Measurements from ENCODE around the gene FGFR1OP2. TPM values are rescaled to one million over a fixed set of nuclear protein-coding genes. Genes with fewer than 3 reads are reported as not detected.

Gene FGFR1OP2
- total RNA-seq, 1 donor from 2014 or later: 39.2 TPM

DNA sequence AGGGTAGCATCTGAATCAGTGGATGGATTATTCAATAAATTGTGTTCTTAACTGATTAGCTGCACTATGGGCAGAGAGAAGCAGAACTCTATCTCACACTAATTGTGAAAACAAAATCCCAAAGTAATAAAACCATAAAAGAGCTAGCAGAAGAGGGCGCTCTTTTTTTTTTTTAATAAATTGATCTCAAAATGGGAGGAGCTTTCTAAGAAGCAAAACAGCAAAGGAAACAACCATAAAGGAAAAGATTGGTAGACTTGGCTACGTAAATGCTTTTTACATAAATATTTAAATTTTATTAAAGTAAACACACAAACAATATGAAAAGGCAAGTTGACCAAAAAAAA lies 77.4 kb downstream of the FGFR1OP2 start:
- Histone ChIP-seq H3K9me3 (ENCODE audit: insufficient read depth, low read depth, low read length) (no peaks in the 10 kb centered on the region), H3K27me3 (ENCODE audit: insufficient read depth, low read length) (no peaks in the 10 kb centered on the region), H3K27ac (ENCODE audit: low read depth, low read length) (no peak overlapping the region), H3K4me3 (ENCODE audit: insufficient read depth, low read depth, low read length) (no peak overlapping the region), H3K4me1 (ENCODE audit: insufficient read depth, low read length) (peaks cover 11% of the 10 kb centered on the region), H3K36me3 (ENCODE audit: insufficient read depth, low read length) (no peaks in the 10 kb centered on the region), H2AFZ (ENCODE audit: low read depth, low read length) (no peak overlapping the region), H3K79me2 (ENCODE audit: insufficient read depth, low read length) (peaks cover 27% of the 10 kb centered on the region), H3K4me2 (ENCODE audit: low read length) (peak overlapping the region; percentile 88), H4K20me1 (ENCODE audit: insufficient read depth, low read length) (peaks cover 7% of the 10 kb centered on the region), H3K9ac (ENCODE audit: low read length) (peak overlapping the region; percentile 86)
- TF ChIP-seq EZH2 (IDR thresholded peaks at IDR 0.05; ENCODE audit: insufficient read depth, low read length): no peak
- peak; percentile 57 for TF ChIP-seq CTCF (IDR thresholded peaks at IDR 0.05; ENCODE audit: insufficient read depth, low read depth, low read length)
- Mint-ChIP-seq H3K4me3 (ENCODE audit: unreplicated experiment) (no peak overlapping the region), H3K27me3 (ENCODE audit: low read depth, unreplicated experiment) (no peaks in the 10 kb centered on the region), H3K27ac (ENCODE audit: unreplicated experiment) (no peak overlapping the region), H3K36me3 (ENCODE audit: low read depth, unreplicated experiment) (peaks cover 6% of the 10 kb centered on the region), H3K4me1 (ENCODE audit: low read depth, unreplicated experiment) (peaks cover 22% of the 10 kb centered on the region), H3K9me3 (ENCODE audit: unreplicated experiment) (no peaks in the 10 kb centered on the region)
- DNase-seq (ENCODE audit: low read depth): peak; percentile 18
- FAIRE-seq: no peak

Other genes starting within 250 kb of the FGFR1OP2 start
- 24.4 and 24.8 TPM in 2 replicates for gene ITPR2, start 105.3 kb upstream of the FGFR1OP2 start, total RNA-seq
- gene INTS13, start 489 bp upstream of the FGFR1OP2 start, total RNA-seq: 29.6 and 33.7 TPM in 2 replicates
- gene TM7SF3, start 75.9 kb downstream of the FGFR1OP2 start, total RNA-seq: 93.2 and 104 TPM in 2 replicates
- gene MED21, start 84.1 kb downstream of the FGFR1OP2 start, total RNA-seq: 44.8 and 47.3 TPM in 2 replicates
- gene C12orf71, start 144.1 kb downstream of the FGFR1OP2 start, total RNA-seq: not detected in 2 replicates

Measured in astrocyte (in vitro differentiated cells and primary cell).